ENCODE measurements around the gene REXO1.
"Not testable (repeated sequence)": the region's sequence is repeated elsewhere in the genome, so short reads cannot be mapped to it uniquely, and the experiment has no call there.

The REXO1 gene

GRCh38 chr19:1805401-1806183 is 42.7 kb downstream of the REXO1 start:
- H3K4ac ChIP-seq (ENCODE audit: low read depth in 1 of 2, low read length in 2 of 2), result no peak overlapping the region
- DNase-seq, result no peak
- peaks cover 0 to 45% of the 10 kb centered on the region in 2 experiments for H3K36me3 ChIP-seq (ENCODE audit: control insufficient read depth in 1 of 2, insufficient read depth in 2 of 2, low read depth in 1 of 2, low read length in 2 of 2)
- no peak overlapping the region for H4K8ac ChIP-seq (ENCODE audit: low read length)
- H4K91ac ChIP-seq (ENCODE audit: low read length), result no peak overlapping the region
- no peak overlapping the region for H2AK5ac ChIP-seq (ENCODE audit: low read length, severe bottlenecking)
- no peak overlapping the region for H2BK120ac ChIP-seq (ENCODE audit: low read depth, low read length)
- no peak overlapping the region for H3K4me2 ChIP-seq (ENCODE audit: low read length, poor library complexity, severe bottlenecking)
- no peak overlapping the region for H2BK15ac ChIP-seq (ENCODE audit: low read depth, poor library complexity, severe bottlenecking)
- no peak overlapping the region for H2BK12ac ChIP-seq (ENCODE audit: low read length in 2 of 2)
- H3K27me3 ChIP-seq (ENCODE audit: control insufficient read depth in 1 of 2, insufficient read depth in 1 of 2, low read length in 2 of 2), result peaks cover 0 to 4% of the 10 kb centered on the region in 2 experiments
- H2BK5ac ChIP-seq (ENCODE audit: low read depth, low read length, poor library complexity, severe bottlenecking), result no peak overlapping the region
- no peak overlapping the region for H2AFZ ChIP-seq (ENCODE audit: low read depth, low read length)
- H3K9me3 ChIP-seq (ENCODE audit: control insufficient read depth, low read length), result no peaks in the 10 kb centered on the region
- no peak overlapping the region for H3K9ac ChIP-seq (ENCODE audit: low read length)
- no peak overlapping the region for H3K23ac ChIP-seq (ENCODE audit: low read length in 2 of 2)
- H3K4me3 ChIP-seq (ENCODE audit: insufficient read depth in 1 of 2, low read depth in 1 of 2, low read length in 2 of 2), result no peak overlapping the region
- no peak overlapping the region for H3K14ac ChIP-seq (ENCODE audit: low read length in 2 of 2)
- H3K79me1 ChIP-seq (replicated peaks; ENCODE audit: low read length, poor library complexity, severe bottlenecking), result no peaks in the 10 kb centered on the region
- H3K27ac ChIP-seq (ENCODE audit: low read length, poor library complexity, severe bottlenecking), result no peak overlapping the region
- H3K4me1 ChIP-seq (ENCODE audit: control insufficient read depth, insufficient read depth, low read depth, low read length), result peaks cover 3% of the 10 kb centered on the region
- WGBS, result 93% methylated on average over 17 of the region's 24 CpGs
- no peak overlapping the region for H3K18ac ChIP-seq (ENCODE audit: low read depth in 1 of 2, low read length in 2 of 2)

- no peak overlapping the region for H2AK5ac ChIP-seq (ENCODE audit: low read length, severe bottlenecking)
- peaks cover 3 to 52% of the 10 kb centered on the region in 2 experiments for H3K36me3 ChIP-seq (ENCODE audit: control insufficient read depth in 1 of 2, insufficient read depth in 2 of 2, low read depth in 1 of 2, low read length in 2 of 2)
- H3K4me2 ChIP-seq (ENCODE audit: low read length, poor library complexity, severe bottlenecking), result no peak overlapping the region
- H2BK5ac ChIP-seq (ENCODE audit: low read depth, low read length, poor library complexity, severe bottlenecking), result no peak overlapping the region
- no peak overlapping the region for H3K14ac ChIP-seq (ENCODE audit: low read length in 2 of 2)
- H3K79me1 ChIP-seq (replicated peaks; ENCODE audit: low read length, poor library complexity, severe bottlenecking), result no peaks in the 10 kb centered on the region
- no peak overlapping the region for H3K4ac ChIP-seq (ENCODE audit: low read depth in 1 of 2, low read length in 2 of 2)
- DNase-seq, result no peak
- H3K9ac ChIP-seq (ENCODE audit: low read length), result no peak overlapping the region
- H4K91ac ChIP-seq (ENCODE audit: low read length), result no peak overlapping the region
- no peak overlapping the region for H2BK15ac ChIP-seq (ENCODE audit: low read depth, poor library complexity, severe bottlenecking)
- no peak overlapping the region for H2BK120ac ChIP-seq (ENCODE audit: low read depth, low read length)
- H2BK12ac ChIP-seq (ENCODE audit: low read length in 2 of 2), result no peak overlapping the region
- H3K4me3 ChIP-seq (ENCODE audit: insufficient read depth in 1 of 2, low read depth in 1 of 2, low read length in 2 of 2), result no peak overlapping the region
- H3K23ac ChIP-seq (ENCODE audit: low read length in 2 of 2), result no peak overlapping the region
- H3K9me3 ChIP-seq (ENCODE audit: control insufficient read depth, low read length), result no peaks in the 10 kb centered on the region
- peaks cover 3% of the 10 kb centered on the region for H3K4me1 ChIP-seq (ENCODE audit: control insufficient read depth, insufficient read depth, low read depth, low read length)
- no peak overlapping the region for H4K8ac ChIP-seq (ENCODE audit: low read length)
- H3K27ac ChIP-seq (ENCODE audit: low read length, poor library complexity, severe bottlenecking), result no peak overlapping the region
- peaks cover 0 to 4% of the 10 kb centered on the region in 2 experiments for H3K27me3 ChIP-seq (ENCODE audit: control insufficient read depth in 1 of 2, insufficient read depth in 1 of 2, low read length in 2 of 2)
- WGBS, result 94% methylated on average over 4 of the region's 6 CpGs
- no peak overlapping the region for H3K18ac ChIP-seq (ENCODE audit: low read depth in 1 of 2, low read length in 2 of 2)
- no peak overlapping the region for H2AFZ ChIP-seq (ENCODE audit: low read depth, low read length)
Measured at GRCh38 chr19:1804858-1805257, 43.4 kb downstream of the REXO1 start.

DNA sequence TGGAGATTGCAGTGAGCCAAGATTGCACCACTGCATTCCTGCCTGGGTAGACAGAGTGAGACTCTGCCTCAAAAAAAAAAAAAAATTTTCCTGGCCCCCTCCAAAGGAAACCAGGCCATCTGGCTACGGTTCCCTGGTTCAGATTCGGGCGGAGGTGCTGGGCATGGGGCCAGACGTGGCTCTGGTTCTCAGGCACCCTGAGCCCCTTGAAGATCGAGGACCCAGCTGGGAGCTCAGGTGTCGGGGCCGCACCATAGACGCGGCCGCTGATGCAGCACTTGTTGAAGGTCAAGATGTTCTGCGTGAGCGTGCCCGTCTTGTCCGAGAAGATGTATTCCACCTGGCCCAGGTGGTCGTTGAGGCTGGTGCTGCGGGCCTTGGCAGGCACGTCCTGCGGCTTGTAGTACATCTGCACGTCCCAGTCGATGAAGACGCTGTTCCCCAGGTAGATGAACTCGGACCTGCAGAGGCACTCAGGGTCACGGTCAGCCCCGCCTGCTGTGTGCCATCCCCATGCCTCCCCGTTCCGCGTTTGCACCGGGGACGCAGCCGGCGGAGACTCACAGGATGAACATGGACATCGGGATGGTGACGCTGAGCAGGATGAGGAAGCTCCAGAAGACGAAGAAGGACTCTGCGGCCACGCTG is 48.5 kb downstream of the REXO1 start:
- Histone ChIP-seq H3K23ac (ENCODE audit: low read length in 2 of 2) (no peak overlapping the region), H2AFZ (ENCODE audit: low read depth, low read length) (no peak overlapping the region), H3K18ac (ENCODE audit: low read depth in 1 of 2, low read length in 2 of 2) (no peak overlapping the region), H3K4me1 (ENCODE audit: control insufficient read depth, insufficient read depth, low read depth, low read length) (peaks cover 9% of the 10 kb centered on the region), H2BK5ac (ENCODE audit: low read depth, low read length, poor library complexity, severe bottlenecking) (no peak overlapping the region), H3K14ac (ENCODE audit: low read length in 2 of 2) (no peak overlapping the region), H4K8ac (ENCODE audit: low read length) (no peak overlapping the region), H2BK120ac (ENCODE audit: low read depth, low read length) (no peak overlapping the region), H3K27me3 (ENCODE audit: control insufficient read depth in 1 of 2, insufficient read depth in 1 of 2, low read length in 2 of 2) (peaks cover 0 to 17% of the 10 kb centered on the region in 2 experiments), H4K91ac (ENCODE audit: low read length) (no peak overlapping the region), H2BK12ac (ENCODE audit: low read length in 2 of 2) (no peak overlapping the region), H2AK5ac (ENCODE audit: low read length, severe bottlenecking) (no peak overlapping the region), H3K4me2 (ENCODE audit: low read length, poor library complexity, severe bottlenecking) (no peak overlapping the region), H3K4ac (ENCODE audit: low read depth in 1 of 2, low read length in 2 of 2) (no peak overlapping the region), H2BK15ac (ENCODE audit: low read depth, poor library complexity, severe bottlenecking) (no peak overlapping the region), H3K9me3 (ENCODE audit: control insufficient read depth, low read length) (no peaks in the 10 kb centered on the region), H3K79me1 (replicated peaks; ENCODE audit: low read length, poor library complexity, severe bottlenecking) (no peaks in the 10 kb centered on the region), H3K27ac (ENCODE audit: low read length, poor library complexity, severe bottlenecking) (no peak overlapping the region), H3K9ac (ENCODE audit: low read length) (no peak overlapping the region), H3K36me3 (ENCODE audit: control insufficient read depth in 1 of 2, insufficient read depth in 2 of 2, low read depth in 1 of 2, low read length in 2 of 2) (peaks cover 4 to 28% of the 10 kb centered on the region in 2 experiments), H3K4me3 (ENCODE audit: insufficient read depth in 1 of 2, low read depth in 1 of 2, low read length in 2 of 2) (no peak overlapping the region)
- DNase-seq, result no peak
- WGBS, result 95% methylated on average over 36 of the region's 36 CpGs

DNA sequence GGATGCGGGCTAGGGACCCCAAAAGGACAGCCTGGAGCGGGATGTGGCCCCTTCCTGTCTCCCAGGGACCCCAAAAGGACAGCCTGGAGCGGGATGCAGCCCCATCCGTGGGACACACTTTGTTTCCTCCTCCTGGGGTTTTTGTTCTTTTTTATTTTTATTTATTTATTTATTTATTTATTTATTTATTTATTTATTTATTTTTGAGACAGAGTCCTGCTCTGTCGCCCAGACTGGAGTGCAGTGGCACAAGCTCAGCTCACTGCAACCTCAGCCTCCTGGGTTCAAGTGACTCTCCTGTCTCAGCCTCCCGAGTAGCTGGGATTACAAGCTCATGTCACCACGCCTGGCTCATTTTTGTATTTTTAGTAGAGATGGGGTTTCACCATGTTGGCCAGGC is 51.0 kb downstream of the REXO1 start:
- H2BK12ac ChIP-seq (ENCODE audit: low read length in 2 of 2); H2AK5ac ChIP-seq (ENCODE audit: low read length, severe bottlenecking); H2AFZ ChIP-seq (ENCODE audit: low read depth, low read length); H3K79me1 ChIP-seq (replicated peaks; ENCODE audit: low read length, poor library complexity, severe bottlenecking); H3K18ac ChIP-seq (ENCODE audit: low read depth in 1 of 2, low read length in 2 of 2); H4K91ac ChIP-seq (ENCODE audit: low read length); H4K8ac ChIP-seq (ENCODE audit: low read length); H3K27ac ChIP-seq (ENCODE audit: low read length, poor library complexity, severe bottlenecking); H2BK15ac ChIP-seq (ENCODE audit: low read depth, poor library complexity, severe bottlenecking); H2BK5ac ChIP-seq (ENCODE audit: low read depth, low read length, poor library complexity, severe bottlenecking); H3K9ac ChIP-seq (ENCODE audit: low read length); H3K23ac ChIP-seq (ENCODE audit: low read length in 2 of 2); H3K14ac ChIP-seq (ENCODE audit: low read length in 2 of 2); H3K4me2 ChIP-seq (ENCODE audit: low read length, poor library complexity, severe bottlenecking); H2BK120ac ChIP-seq (ENCODE audit: low read depth, low read length); H3K4me3 ChIP-seq (ENCODE audit: insufficient read depth in 1 of 2, low read depth in 1 of 2, low read length in 2 of 2); H3K9me3 ChIP-seq (ENCODE audit: control insufficient read depth, low read length); H3K4ac ChIP-seq (ENCODE audit: low read depth in 1 of 2, low read length in 2 of 2); DNase-seq; H3K4me1 ChIP-seq (ENCODE audit: control insufficient read depth, insufficient read depth, low read depth, low read length): not testable (repeated sequence)
- Histone ChIP-seq H3K36me3 (ENCODE audit: control insufficient read depth in 1 of 2, insufficient read depth in 2 of 2, low read depth in 1 of 2, low read length in 2 of 2) (peaks cover 4 to 11% of the 10 kb centered on the region in 2 experiments), H3K27me3 (ENCODE audit: control insufficient read depth in 1 of 2, insufficient read depth in 1 of 2, low read length in 2 of 2) (peaks cover 0 to 30% of the 10 kb centered on the region in 2 experiments)
- WGBS, result 92% methylated on average over 5 of the region's 7 CpGs

All from mesenchymal stem cell (in vitro differentiated cells and primary cell).